ENCODE measurements around the gene MROH7. TPM values are rescaled to one million over a fixed set of nuclear protein-coding genes. Genes with fewer than 3 reads are reported as not detected.

MROH7 gene
- total RNA-seq, 1 donor from 2014 or later = 2.0 TPM

DNA sequence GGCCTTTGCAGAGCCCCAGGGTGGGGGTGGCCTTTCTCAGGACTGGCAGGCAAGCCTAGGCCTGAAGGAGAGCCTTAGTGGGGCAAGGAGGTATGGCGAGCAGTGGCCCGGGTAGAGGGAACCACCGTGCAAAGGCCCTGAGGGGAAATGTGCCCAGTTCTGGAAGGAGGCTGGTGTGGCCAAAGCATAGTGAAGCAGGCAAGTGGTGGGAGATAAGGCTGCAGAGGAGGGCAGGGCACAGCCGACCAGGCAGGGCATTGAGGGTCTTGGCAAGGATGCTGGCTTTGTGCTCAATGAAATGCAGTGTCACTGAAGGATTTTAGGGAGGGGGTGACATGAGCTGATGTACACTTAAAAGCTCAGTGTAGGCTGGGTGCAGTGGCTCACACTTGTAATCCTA lies 22.8 kb downstream of the MROH7 start:
- no peak for DNase-seq (ENCODE audit: low spot score in 2 of 2)
- Histone ChIP-seq H3K36me3 (peaks cover 0 to 8% of the 10 kb centered on the region in 2 donors), H3K4me1 (no peaks in the 10 kb centered on the region), H3K9me3 (no peaks in the 10 kb centered on the region), H3K27me3 (no peaks in the 10 kb centered on the region), H3K27ac (no peak overlapping the region), H3K4me3 (no peak overlapping the region)
- intact Hi-C loops (cut with DNase I) = no loop called here
- TF ChIP-seq, protein P1, sequence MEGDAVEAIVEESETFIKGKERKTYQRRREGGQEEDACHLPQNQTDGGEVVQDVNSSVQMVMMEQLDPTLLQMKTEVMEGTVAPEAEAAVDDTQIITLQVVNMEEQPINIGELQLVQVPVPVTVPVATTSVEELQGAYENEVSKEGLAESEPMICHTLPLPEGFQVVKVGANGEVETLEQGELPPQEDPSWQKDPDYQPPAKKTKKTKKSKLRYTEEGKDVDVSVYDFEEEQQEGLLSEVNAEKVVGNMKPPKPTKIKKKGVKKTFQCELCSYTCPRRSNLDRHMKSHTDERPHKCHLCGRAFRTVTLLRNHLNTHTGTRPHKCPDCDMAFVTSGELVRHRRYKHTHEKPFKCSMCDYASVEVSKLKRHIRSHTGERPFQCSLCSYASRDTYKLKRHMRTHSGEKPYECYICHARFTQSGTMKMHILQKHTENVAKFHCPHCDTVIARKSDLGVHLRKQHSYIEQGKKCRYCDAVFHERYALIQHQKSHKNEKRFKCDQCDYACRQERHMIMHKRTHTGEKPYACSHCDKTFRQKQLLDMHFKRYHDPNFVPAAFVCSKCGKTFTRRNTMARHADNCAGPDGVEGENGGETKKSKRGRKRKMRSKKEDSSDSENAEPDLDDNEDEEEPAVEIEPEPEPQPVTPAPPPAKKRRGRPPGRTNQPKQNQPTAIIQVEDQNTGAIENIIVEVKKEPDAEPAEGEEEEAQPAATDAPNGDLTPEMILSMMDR (IDR thresholded peaks at IDR 0.05) = no peak

DNA sequence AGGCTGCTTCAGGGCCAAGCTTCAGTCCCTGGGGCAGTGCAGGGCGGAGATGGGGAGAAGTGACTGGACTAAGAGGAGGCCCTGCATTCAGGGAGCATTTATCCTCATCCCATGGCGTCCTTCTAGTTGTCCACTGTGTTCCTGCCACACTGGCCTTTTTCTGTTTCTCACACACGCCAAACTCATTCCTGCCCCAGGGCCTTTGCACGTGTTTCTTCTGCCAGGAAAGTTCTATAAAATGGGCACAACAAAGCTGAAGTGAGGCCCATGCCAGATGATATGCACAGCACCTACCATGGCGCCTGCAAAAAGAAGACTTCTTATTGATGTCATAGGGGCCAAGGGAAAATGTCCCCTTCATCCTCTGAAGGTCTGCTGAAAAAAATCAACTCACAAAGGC lies 24.3 kb downstream of the MROH7 start:
- H3K27me3 ChIP-seq = no peaks in the 10 kb centered on the region
- H3K36me3 ChIP-seq = peaks cover 0 to 4% of the 10 kb centered on the region in 2 donors
- no peak overlapping the region for H3K27ac ChIP-seq
- no peaks in the 10 kb centered on the region for H3K9me3 ChIP-seq
- H3K4me3 ChIP-seq = no peak overlapping the region
- DNase-seq (ENCODE audit: low spot score in 2 of 2) = no peak
- no peaks in the 10 kb centered on the region for H3K4me1 ChIP-seq
- intact Hi-C loops (cut with DNase I) = no loop called here
- TF ChIP-seq, protein P1 (IDR thresholded peaks at IDR 0.05) = no peak

DNA sequence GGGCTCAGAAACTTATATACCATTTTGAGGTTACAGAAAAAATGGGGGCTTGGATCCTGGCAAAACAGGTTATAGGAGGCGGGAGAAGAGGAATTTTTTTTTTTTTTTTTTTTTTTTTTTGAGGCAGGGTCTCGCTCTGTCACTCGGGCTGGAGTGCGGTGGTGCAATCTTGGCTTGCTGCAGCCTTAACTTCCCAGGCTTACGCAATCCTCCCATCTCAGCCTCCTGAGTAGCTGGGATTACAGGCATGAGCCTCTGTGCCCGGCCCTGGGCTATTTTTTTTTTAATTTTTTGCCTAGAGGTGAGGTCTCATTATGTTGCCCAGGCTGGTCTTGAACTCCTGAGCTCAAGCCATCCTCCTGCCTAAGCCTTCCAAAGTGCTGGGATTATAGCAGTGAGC lies 24.7 kb downstream of the MROH7 start:
- no peak overlapping the region for H3K27ac ChIP-seq
- no peaks in the 10 kb centered on the region for H3K9me3 ChIP-seq
- H3K36me3 ChIP-seq = peaks cover 0 to 4% of the 10 kb centered on the region in 2 donors
- DNase-seq (ENCODE audit: low spot score in 2 of 2) = no peak
- no peaks in the 10 kb centered on the region for H3K4me1 ChIP-seq
- H3K4me3 ChIP-seq = no peak overlapping the region
- TF ChIP-seq, protein P1 (IDR thresholded peaks at IDR 0.05) = no peak
- H3K27me3 ChIP-seq = no peaks in the 10 kb centered on the region
- intact Hi-C loops (cut with DNase I) = no loop called here

DNA sequence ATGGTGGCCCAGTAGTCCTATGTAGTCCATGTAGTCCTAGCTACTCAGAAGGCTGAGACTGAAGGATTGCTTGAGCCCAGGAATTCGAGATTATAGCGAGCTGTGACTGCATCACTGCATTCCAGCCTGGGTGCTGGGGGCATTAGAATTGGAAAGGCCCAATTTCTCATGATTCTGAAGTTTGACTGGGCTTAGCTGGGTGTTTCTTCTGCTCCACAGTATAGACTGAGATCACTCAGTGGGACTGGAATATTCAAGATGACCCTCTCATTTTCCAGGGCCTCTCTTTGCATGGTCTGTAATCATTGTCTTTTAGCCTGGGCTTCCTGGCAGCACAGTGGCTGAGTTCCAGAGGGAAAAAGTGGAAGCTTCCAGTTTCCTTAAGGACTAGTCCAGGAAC lies 26.2 kb downstream of the MROH7 start:
- TF ChIP-seq, protein P1 (IDR thresholded peaks at IDR 0.05) = no peak
- Histone ChIP-seq H3K36me3 (peaks cover 0 to 4% of the 10 kb centered on the region in 2 donors), H3K4me3 (no peak overlapping the region), H3K27me3 (no peaks in the 10 kb centered on the region), H3K27ac (no peak overlapping the region), H3K4me1 (no peaks in the 10 kb centered on the region), H3K9me3 (no peaks in the 10 kb centered on the region)
- intact Hi-C loops (cut with DNase I) = no loop called here
- no peak for DNase-seq (ENCODE audit: low spot score in 2 of 2)

DNA sequence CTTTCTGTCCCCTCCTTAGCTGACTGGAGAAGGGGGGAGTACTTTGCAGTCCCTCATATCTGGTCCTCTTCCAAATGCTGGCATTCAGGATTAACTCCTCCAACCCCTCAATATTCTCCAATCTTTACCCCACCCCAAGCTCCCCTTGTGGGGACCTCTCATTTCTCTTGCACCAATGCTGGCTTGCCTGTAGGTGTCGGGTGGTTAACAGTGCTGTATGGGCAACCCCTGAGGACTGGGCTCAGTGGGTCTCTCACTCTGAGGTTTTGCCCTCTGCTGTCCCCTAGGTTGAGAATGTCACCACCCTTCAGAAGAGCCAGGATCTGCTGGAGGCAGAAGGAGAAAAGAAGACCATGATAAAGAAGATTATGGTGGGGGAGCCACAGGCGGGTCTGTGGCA lies 27.0 kb downstream of the MROH7 start:
- H3K9me3 ChIP-seq = no peaks in the 10 kb centered on the region
- TF ChIP-seq, protein P1 (IDR thresholded peaks at IDR 0.05) = no peak
- H3K4me1 ChIP-seq = no peaks in the 10 kb centered on the region
- intact Hi-C loops (cut with DNase I) = no loop called here
- peaks cover 0 to 8% of the 10 kb centered on the region in 2 donors for H3K36me3 ChIP-seq
- H3K4me3 ChIP-seq = no peak overlapping the region
- DNase-seq (ENCODE audit: low spot score in 2 of 2) = no peak
- no peaks in the 10 kb centered on the region for H3K27me3 ChIP-seq
- H3K27ac ChIP-seq = no peak overlapping the region

DNA sequence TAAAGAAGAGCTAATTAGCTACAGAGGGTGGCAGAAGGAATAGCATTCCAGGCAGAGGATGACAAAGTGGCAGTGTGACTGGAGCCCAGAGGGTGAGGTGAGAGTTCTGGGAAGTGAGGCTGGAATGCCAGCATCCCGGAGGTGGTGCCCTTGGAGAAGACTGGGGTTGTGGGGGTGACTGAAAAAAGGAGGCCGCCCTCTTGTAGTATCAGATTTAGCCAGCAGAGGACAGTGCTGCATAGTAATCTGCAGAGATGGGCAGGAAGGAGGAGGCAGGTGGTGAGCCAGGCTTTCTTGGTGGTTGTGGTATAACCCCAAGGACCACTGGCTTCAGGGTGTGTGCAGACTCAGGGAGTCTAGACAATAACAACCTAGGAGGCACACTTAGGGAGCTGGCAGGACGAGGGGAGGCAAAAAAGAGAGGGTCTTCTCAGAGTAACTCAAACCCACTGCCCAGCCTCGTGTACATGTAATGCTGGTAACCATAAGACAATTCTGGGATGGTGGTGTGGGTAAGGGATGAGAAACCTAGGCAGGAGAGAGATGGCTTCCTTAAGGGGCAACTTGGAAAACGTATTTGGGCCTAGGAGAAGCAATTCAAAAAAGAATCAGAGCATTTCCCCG lies 30.5 kb downstream of the MROH7 start:
- intact Hi-C loops (cut with DNase I) = no loop called here

More for the DNA sequence above, 30.5 kb downstream of the MROH7 start:
- Histone ChIP-seq H3K4me1 (no peaks in the 10 kb centered on the region), H3K4me3 (no peak overlapping the region), H3K27ac (no peak overlapping the region), H3K36me3 (peaks cover 0 to 9% of the 10 kb centered on the region in 2 donors), H3K9me3 (no peaks in the 10 kb centered on the region), H3K27me3 (no peaks in the 10 kb centered on the region)
- no peak for DNase-seq (ENCODE audit: low spot score in 2 of 2)
- TF ChIP-seq, protein P1 (IDR thresholded peaks at IDR 0.05) = peak; percentile 29 to 59 (median 56)
